ENCODE data around the gene SANBR. TPM values are rescaled to one million over a fixed set of nuclear protein-coding genes. Genes with fewer than 3 reads are reported as not detected.
A peak's percentile ranks its signal among the peaks of the same experiment; 100 is the strongest.

SANBR gene
- total and polyA plus RNA-seq, 2 of the 13 experiments (the other 11 are each of a cell fraction or from before 2014, with no cell fraction given), result 9.8 to 20.9 TPM

- TF ChIP-seq MEIS1 (CRISPR knock-in tag; IDR thresholded peaks at IDR 0.05; ENCODE audit: borderline replicate concordance) (no peak), ZBTB43 (CRISPR knock-in tag; conservative IDR thresholded peaks at IDR 0.05) (peak; percentile 85), NONO (IDR thresholded peaks at IDR 0.05) (no peak), NONO (CRISPR knock-in tag; conservative IDR thresholded peaks at IDR 0.05) (peak; percentile 75), KDM5B (CRISPR knock-in tag; IDR thresholded peaks at IDR 0.05; ENCODE audit: borderline replicate concordance) (no peak), ZKSCAN1 (IDR thresholded peaks at IDR 0.05; ENCODE audit: low read length) (peak; percentile 9; the same call in 1 of the 2 replicates), ZNF350 (CRISPR knock-in tag; IDR thresholded peaks at IDR 0.05; ENCODE audit: borderline replicate concordance, low read depth) (peak; percentile 25; the same call in 1 of the 2 replicates), FOXA3 (CRISPR knock-in tag; IDR thresholded peaks at IDR 0.05) (peak; percentile 65; the same call in 1 of the 2 replicates), PHF5A (CRISPR knock-in tag; IDR thresholded peaks at IDR 0.05; ENCODE audit: low read depth, unreplicated experiment) (no peak), KDM6A (CRISPR knock-in tag; IDR thresholded peaks at IDR 0.05; ENCODE audit: low read depth) (peak; percentile 73), ZBTB42 (CRISPR knock-in tag; IDR thresholded peaks at IDR 0.05) (no peak), TEAD2 (CRISPR knock-in tag; IDR thresholded peaks at IDR 0.05) (0 out of 2 replicates have a peak, but pooled peaks have one; percentile 82), MAFK (conservative IDR thresholded peaks at IDR 0.05 in 1 of 2, IDR thresholded peaks at IDR 0.05 in 1 of 2; ENCODE audit: low read length in 2 of 2) (peak; percentile 48 to 61), SOX5 (CRISPR knock-in tag; IDR thresholded peaks at IDR 0.05; ENCODE audit: borderline replicate concordance) (peak; percentile 69; the same call in 1 of the 2 replicates), SKI (IDR thresholded peaks at IDR 0.05; ENCODE audit: partially characterized antibody) (peak; percentile 45), RFXAP (CRISPR knock-in tag; IDR thresholded peaks at IDR 0.05; ENCODE audit: borderline replicate concordance) (peak; percentile 87; the same call in 1 of the 2 replicates), NR2F1 (CRISPR knock-in tag; IDR thresholded peaks at IDR 0.05) (0 out of 4 replicates have a peak, but pooled peaks of 1 of the 2 experiments have one; percentile 46), TAF1 (CRISPR knock-in tag; IDR thresholded peaks at IDR 0.05) (no peak), TCF7 (IDR thresholded peaks at IDR 0.05; ENCODE audit: low read depth) (0 out of 2 replicates have a peak, but pooled peaks have one; percentile 16), MBNL3 (CRISPR knock-in tag; conservative IDR thresholded peaks at IDR 0.05) (no peak), ZNF292 (CRISPR knock-in tag; IDR thresholded peaks at IDR 0.05; ENCODE audit: borderline replicate concordance, low read depth) (peak; percentile 64; the same call in 1 of the 2 replicates), FOXC1 (CRISPR knock-in tag; IDR thresholded peaks at IDR 0.05; ENCODE audit: borderline replicate concordance) (no peak), ARID2 (CRISPR knock-in tag; IDR thresholded peaks at IDR 0.05; ENCODE audit: borderline replicate concordance) (peak; percentile 48; the same call in 1 of the 2 replicates), RBAK (CRISPR knock-in tag; IDR thresholded peaks at IDR 0.05) (no peak), MXI1 (IDR thresholded peaks at IDR 0.05; ENCODE audit: borderline replicate concordance, low read depth, low read length) (peak; percentile 35; the same call in 1 of the 3 replicates), TRIM22 (IDR thresholded peaks at IDR 0.05) (no peak), DPF2 (CRISPR knock-in tag; IDR thresholded peaks at IDR 0.05; ENCODE audit: borderline replicate concordance, low read depth) (peak; percentile 77; the same call in 1 of the 2 replicates), PATZ1 (CRISPR knock-in tag; IDR thresholded peaks at IDR 0.05) (no peak)
These were observed 24.8 kb downstream of the SANBR start (continued) for GRCh38 chr2:61090386-61090921.
